WERI-Rb-1 (cell line): ENCODE measurements around the gene OR10G6.

Source experiments
- DNase-seq: peaks from one replicate; pipeline ENCODE4 v3.0.0-alpha.2; 2020
- H3K27ac ChIP-seq: fragments of 250-450 bp; sonication (Bioruptor Pico); 2 replicates; pipeline ENCODE4 v1.5.1; 2020; ENCODE audit warnings: mild to moderate bottlenecking, moderate library complexity
- H3K27me3 ChIP-seq: fragments of 250-450 bp; sonication (Bioruptor Pico); 2 replicates; pipeline ENCODE4 v1.5.1; 2021; ENCODE audit warnings: mild to moderate bottlenecking, low read depth, moderate library complexity; ENCODE audit not compliant: insufficient read depth, severe bottlenecking
- H3K36me3 ChIP-seq: fragments of 250-450 bp; sonication (Bioruptor Pico); 2 replicates; pipeline ENCODE4 v1.5.1; 2020; ENCODE audit warnings: mild to moderate bottlenecking, moderate library complexity
- H3K4me3 ChIP-seq: 2 replicates; pipeline ENCODE4 v1.5.1; 2011; ENCODE audit warnings: low read depth, mild to moderate bottlenecking, control low read depth, low read length
- H3K9me3 ChIP-seq: fragments of 250-450 bp; sonication (Bioruptor Pico); 2 replicates; pipeline ENCODE4 v1.5.1; 2021; ENCODE audit warnings: mild to moderate bottlenecking, moderate library complexity; ENCODE audit not compliant: severe bottlenecking
- TF ChIP-seq, protein P1 (sequence below): IDR thresholded peaks from 2 replicates; pipeline ENCODE4 v1.5.1; 2011; ENCODE audit warnings: low read depth, mild to moderate bottlenecking, control low read depth, inconsistent platforms, low read length

OR10G6 gene

DNA sequence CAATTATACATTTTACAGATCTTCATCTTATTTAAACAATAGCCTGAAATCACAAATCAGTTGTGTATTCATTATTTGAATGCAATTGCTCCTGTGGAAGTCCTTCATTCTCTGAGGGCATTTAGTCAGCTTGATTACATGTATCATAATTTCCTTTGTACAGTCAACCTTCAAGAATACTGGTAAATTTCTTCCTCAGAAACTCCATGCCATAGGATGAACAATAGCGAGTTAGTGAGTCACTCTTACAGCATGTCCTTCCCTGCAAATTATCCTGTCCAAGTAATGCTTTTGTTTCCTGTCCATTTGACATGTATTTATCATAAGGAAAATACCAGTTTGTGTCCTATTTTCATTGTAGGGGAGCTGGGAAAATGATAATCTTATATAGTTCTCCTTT, 21.1 kb downstream of the OR10G6 start:
- Histone ChIP-seq H3K36me3 (no peaks in the 10 kb centered on the region), H3K27ac (no peak overlapping the region), H3K27me3 (no peaks in the 10 kb centered on the region), H3K4me3 (no peak overlapping the region), H3K9me3 (no peaks in the 10 kb centered on the region)
- TF ChIP-seq, protein P1, sequence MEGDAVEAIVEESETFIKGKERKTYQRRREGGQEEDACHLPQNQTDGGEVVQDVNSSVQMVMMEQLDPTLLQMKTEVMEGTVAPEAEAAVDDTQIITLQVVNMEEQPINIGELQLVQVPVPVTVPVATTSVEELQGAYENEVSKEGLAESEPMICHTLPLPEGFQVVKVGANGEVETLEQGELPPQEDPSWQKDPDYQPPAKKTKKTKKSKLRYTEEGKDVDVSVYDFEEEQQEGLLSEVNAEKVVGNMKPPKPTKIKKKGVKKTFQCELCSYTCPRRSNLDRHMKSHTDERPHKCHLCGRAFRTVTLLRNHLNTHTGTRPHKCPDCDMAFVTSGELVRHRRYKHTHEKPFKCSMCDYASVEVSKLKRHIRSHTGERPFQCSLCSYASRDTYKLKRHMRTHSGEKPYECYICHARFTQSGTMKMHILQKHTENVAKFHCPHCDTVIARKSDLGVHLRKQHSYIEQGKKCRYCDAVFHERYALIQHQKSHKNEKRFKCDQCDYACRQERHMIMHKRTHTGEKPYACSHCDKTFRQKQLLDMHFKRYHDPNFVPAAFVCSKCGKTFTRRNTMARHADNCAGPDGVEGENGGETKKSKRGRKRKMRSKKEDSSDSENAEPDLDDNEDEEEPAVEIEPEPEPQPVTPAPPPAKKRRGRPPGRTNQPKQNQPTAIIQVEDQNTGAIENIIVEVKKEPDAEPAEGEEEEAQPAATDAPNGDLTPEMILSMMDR: no peak
- DNase-seq: no peak

DNA sequence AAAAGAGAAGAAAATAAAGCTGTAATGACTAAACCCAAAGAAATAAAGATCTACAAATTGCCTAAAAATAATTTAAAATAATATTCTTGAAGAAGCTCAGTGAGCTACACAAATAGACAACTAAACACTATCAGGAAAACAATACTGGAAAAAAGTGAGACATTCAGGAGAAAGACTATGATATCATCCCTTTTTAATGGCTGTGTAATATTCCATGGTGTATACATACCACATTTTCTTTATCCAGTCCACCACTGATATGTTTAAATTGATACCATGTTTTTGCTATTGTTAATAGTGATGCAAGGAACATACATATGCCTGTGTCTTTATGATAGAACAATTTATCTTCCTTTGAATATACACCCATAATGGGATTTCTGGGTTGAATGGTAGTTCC, 38.2 kb downstream of the OR10G6 start:
- H3K4me3 ChIP-seq: no peak overlapping the region
- TF ChIP-seq, protein P1: no peak
- no peak overlapping the region for H3K27ac ChIP-seq
- no peaks in the 10 kb centered on the region for H3K36me3 ChIP-seq
- DNase-seq: no peak
- H3K9me3 ChIP-seq: no peaks in the 10 kb centered on the region
- H3K27me3 ChIP-seq: no peaks in the 10 kb centered on the region

DNA sequence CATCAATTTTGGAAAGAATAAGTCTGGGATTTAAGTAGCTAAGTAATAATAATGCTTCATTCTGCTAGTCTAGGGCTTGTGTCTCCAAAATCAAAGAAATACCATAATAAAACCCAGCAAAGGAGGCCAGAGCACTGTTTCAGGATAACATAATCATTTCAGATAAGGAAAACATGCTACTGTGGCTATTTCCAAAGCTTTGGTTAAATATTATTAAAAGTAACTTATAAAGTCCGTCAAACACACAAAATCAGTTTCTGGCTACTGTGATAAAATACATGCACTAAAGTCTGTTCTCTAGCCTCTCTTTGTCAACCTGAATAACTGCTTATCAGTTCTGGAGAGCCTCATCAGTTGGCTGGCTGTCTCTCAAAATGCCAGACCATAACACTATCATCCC, 49.8 kb downstream of the OR10G6 start:
- Histone ChIP-seq H3K9me3 (no peaks in the 10 kb centered on the region), H3K36me3 (no peaks in the 10 kb centered on the region), H3K4me3 (no peak overlapping the region), H3K27ac (no peak overlapping the region), H3K27me3 (no peaks in the 10 kb centered on the region)
- TF ChIP-seq, protein P1: no peak
- DNase-seq: no peak
